Astrocyte of the cerebellum (primary cell): ENCODE data around the gene LCA5.

Source experiments
- DNase-seq: peaks from one replicate; pipeline ENCODE4 v3.0.0-alpha.2; 2011; ENCODE audit warnings: low read depth
- H3K4me3 ChIP-seq: 2 replicates; pipeline ENCODE4 v1.5.1; 2011; ENCODE audit warnings: mild to moderate bottlenecking, low read depth, low read length, moderate library complexity
- in situ Hi-C: cut with HindIII; loops from 2 replicates; pipeline ENCODE4 v1.10.0; 2017; ENCODE audit warnings: low sequenced_read_pairs
- TF ChIP-seq, protein P1 (sequence below): IDR thresholded peaks from 2 replicates; pipeline ENCODE4 v1.5.1; 2012; ENCODE audit warnings: low read length, low read depth, moderate library complexity, mild to moderate bottlenecking; ENCODE audit errors: missing control alignments

The LCA5 gene

DNA sequence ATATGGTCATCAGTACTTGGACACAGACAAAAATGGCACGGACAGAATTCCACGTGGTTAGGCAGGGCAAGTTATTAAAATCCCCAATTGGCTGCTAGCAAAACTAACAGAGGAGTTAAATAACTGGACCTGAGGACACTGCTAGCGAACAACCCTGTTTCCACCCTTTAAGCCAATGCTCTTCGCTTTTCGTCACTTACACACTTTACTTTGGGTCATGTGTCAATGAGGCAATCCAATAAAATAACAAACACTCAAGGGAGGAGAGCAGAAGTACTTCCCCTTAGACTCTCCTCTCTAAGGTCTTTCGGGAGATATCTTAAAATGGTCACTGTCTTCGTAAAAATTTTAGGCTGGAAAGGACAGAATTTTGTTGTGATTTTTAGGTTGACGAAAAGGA is 68.6 kb downstream of the LCA5 start:
- H3K4me3 ChIP-seq, result no peak overlapping the region
- in situ Hi-C loops, result no loop called here
- no peak for DNase-seq
- TF ChIP-seq, protein P1, sequence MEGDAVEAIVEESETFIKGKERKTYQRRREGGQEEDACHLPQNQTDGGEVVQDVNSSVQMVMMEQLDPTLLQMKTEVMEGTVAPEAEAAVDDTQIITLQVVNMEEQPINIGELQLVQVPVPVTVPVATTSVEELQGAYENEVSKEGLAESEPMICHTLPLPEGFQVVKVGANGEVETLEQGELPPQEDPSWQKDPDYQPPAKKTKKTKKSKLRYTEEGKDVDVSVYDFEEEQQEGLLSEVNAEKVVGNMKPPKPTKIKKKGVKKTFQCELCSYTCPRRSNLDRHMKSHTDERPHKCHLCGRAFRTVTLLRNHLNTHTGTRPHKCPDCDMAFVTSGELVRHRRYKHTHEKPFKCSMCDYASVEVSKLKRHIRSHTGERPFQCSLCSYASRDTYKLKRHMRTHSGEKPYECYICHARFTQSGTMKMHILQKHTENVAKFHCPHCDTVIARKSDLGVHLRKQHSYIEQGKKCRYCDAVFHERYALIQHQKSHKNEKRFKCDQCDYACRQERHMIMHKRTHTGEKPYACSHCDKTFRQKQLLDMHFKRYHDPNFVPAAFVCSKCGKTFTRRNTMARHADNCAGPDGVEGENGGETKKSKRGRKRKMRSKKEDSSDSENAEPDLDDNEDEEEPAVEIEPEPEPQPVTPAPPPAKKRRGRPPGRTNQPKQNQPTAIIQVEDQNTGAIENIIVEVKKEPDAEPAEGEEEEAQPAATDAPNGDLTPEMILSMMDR, result no peak

DNA sequence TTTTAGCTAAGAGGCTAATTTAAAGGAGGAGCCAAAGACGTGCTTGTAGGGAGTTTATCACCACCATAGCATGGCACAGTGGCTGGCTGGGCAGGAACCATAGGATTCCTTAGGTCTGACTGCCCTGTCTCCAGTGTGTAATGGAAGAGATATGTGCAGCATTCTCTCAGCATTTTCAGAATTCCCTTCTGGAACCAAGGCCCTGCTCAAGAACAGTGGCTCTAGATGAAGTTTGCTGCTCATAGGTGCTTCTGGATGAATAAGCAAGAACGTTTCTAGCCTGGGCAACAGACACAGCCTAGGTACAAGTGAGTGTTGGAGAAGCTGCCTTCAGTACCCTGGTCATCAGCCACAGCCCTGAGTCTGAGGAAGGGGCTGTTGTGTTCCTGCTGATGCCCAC is 69.1 kb downstream of the LCA5 start:
- no peak overlapping the region for H3K4me3 ChIP-seq
- TF ChIP-seq, protein P1, result no peak
- in situ Hi-C loops, result no loop called here
- no peak for DNase-seq

DNA sequence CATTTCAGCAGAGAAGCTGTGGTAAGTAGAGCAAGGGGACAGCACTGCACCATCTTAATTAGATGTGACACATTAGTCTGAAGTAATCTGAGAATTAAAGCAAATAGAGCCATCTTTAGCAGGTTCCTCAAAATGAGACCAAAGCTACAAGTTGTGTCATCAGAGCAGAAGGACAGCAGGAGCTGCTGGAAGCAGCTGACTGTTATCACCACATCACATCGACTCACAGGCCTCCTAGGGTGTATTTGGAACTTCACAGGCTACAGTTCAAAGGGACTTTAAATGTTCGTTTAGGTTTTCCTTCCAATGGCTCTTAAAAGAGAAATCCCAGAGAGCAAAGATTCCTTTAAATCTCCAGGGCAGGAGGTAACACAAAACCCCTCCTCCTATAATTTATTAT is 69.5 kb downstream of the LCA5 start:
- no peak overlapping the region for H3K4me3 ChIP-seq
- TF ChIP-seq, protein P1, result no peak
- no peak for DNase-seq
- in situ Hi-C loops, result no loop called here

DNA sequence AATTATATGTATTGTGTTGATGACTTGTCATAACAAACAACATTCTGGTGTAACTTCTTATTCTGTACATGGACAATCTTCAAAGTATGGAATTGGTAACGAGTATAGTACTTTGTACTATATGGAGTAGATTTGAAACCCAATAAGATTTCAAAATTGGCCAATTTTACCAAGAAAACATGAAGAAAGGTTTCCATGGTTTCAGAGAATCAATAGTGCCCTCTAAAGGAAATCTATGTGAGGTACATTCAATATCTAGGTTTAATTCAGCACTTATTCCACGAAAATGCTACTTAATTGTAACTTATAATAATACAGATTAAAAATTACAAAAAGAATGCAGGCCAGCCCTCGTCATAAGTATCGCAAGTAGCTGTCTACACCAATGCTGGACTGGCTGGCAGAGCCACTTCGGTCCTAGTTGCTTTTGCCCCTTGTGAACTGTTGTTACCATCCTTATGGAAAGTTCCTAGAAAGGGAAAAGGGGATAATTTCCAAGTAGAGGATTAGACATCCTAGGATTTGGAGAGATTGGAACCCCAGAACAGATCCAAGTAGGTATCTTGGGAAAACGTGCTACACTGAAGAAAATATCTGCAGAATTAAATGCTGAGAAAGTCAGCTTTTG is 70.9 kb downstream of the LCA5 start:
- DNase-seq, result peak; percentile 18
- no peak overlapping the region for H3K4me3 ChIP-seq
- in situ Hi-C loops, result no loop called here
- TF ChIP-seq, protein P1, result peak; percentile 32

DNA sequence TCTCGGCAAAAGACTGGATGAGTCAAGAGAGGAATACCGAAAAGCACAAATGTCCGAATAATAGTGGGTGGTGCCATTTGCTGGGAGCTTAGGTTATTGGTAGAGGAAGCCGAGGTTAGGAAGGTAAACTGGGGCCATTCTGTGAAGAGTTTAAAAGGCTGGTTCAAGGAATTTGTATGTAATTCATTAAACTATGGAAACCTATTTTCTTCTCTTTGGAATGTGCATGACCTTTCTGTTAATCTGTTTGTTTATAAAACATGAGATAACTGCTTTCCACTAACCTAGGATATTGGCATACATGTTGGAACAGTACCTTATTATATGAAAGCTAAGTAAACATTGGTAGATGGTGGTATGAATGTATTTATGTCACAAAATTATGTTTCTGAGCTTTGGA is 71.8 kb downstream of the LCA5 start:
- in situ Hi-C loops, result no loop called here
- TF ChIP-seq, protein P1, result no peak
- H3K4me3 ChIP-seq, result no peak overlapping the region
- DNase-seq, result no peak

DNA sequence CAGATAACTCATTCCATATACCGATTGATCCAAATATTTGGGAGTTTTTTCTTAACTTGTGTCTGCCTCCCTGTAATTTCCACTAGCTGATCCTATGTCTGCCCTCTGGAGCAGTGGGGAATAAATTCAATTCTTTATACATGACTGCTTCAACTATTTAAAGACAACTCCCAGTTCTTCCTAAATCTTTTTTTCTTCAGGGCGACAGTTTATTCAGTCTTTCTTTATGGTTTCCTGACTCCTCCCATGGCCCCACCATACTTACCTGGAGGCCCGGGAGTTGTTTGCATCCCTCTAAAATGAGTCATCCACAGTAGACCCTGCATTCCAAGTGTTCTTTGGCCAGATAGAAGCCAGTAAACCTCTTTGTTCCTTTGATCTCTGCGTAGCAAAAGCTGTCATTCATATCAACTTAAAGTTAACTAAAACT is 73.6 kb downstream of the LCA5 start:
- TF ChIP-seq, protein P1, result no peak
- in situ Hi-C loops, result no loop called here
- no peak for DNase-seq
- no peak overlapping the region for H3K4me3 ChIP-seq
